HCEC 1CT (cell line): ENCODE results near the gene PPARGC1A.

ENCODE experiments used
- DNase-seq: peaks from one replicate; pipeline ENCODE4 v3.0.0-alpha.2; 2017

The PPARGC1A gene

DNA sequence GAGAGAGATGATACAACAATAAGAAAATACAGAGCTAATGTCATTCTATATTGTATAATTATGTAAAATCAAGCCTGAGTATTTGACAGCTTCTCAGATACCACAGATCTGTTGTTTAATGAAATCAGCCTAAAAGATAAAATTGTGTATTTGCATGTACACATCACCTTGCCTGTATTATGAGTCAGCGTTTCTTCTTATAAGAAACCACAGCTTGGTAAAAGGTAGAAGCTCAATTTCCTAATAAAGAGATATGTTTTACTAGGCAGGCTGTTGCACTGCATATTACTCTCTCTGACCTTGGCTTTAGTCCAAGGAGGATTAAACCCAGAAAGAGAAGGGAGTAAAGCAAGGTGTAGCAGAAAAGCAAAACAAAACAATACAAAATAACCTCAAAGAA lies 121.3 kb downstream of the PPARGC1A start:
- no peak for DNase-seq

DNA sequence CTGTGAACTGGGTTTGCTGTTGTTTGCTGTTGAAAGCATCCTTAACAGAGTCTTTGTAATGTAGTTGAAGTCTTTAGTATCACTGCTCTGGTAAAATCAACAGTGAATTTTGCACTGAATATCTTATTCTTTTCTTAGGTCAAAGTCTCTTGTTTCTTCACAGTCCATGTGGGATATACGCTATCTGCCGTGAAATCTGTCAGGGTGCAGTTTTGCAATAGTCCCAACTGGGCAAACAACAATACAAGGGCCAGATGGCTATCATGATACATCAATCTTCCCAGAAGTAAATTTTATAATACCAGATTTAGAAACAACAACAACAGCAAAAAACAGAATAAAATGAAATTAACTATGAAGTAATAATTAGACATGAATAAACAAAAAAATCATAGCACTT lies 123.5 kb downstream of the PPARGC1A start:
- DNase-seq = no peak

DNA sequence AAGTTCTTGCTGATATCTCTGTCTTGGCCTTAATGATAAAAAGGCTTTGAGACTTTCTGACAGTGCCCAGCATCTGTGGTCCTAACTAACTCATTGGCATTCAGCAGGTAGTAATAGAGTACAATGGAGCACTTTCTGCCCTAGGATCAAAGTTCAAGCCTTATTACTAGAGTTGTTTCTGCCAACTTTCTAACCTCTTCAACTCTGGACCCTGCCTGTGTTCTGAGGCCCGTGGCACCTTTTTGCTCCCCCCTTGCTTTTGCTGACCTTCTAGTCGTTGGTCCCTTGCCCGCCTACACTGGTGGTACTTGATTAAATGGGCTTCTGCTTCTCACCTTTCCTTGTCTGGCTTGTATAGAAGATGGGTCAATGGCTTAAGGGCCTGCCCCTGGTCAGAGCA lies 126.3 kb downstream of the PPARGC1A start:
- no peak for DNase-seq

DNA sequence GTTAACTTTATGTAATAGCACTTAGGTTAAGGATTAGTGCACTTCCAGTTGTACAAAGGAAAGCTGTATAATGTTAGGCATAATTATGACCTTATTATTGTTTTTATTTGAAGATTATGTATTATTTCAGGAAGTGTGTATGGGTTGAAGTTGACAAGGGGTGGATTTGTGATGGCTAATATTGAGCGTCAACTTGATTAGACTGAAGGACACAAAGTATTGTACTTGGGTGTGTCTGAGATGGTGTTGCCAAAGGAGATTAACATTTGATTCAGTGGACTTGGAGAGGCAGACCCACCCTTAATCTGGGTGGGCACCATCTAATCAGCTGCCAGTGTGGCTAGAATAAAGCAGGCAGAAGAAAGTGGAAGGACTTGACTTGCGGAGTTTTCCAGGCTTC lies 127.3 kb downstream of the PPARGC1A start:
- DNase-seq = no peak

DNA sequence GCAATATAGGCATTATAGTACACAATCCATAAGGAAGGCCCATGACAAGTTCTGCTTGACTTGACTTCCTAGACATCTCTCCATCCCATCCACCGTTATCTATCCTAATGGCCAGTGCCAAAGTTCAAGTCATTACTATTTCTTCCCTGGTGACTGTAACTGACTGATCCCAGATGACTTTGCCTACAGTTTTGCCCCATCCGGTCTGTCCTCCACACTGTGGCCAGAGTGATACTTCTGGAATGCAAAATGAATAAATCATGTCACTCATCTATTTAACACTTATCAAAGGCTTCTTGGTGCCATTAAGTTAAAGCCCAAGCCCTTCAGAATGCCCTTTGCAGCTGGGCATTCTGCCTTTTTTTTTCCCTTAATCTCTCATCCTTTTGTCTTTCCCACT lies 130.8 kb downstream of the PPARGC1A start:
- DNase-seq = no peak

DNA sequence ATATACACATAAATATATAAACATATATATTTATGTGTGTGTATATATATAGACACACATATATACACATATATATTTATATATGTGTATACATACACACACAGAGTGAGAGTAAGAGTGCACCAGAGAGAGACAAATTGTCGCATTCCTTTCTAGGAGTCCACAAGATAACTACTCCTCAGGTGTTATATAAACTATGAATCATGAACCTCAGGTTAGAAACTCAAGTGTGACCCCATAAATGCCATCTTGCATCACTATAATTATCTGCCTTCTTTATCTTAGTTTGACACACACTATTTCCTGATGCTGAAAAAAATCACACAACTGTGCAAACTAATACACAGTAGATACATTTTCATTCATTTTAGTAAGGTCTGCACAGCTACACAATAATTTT lies 135.2 kb downstream of the PPARGC1A start:
- DNase-seq = no peak

DNA sequence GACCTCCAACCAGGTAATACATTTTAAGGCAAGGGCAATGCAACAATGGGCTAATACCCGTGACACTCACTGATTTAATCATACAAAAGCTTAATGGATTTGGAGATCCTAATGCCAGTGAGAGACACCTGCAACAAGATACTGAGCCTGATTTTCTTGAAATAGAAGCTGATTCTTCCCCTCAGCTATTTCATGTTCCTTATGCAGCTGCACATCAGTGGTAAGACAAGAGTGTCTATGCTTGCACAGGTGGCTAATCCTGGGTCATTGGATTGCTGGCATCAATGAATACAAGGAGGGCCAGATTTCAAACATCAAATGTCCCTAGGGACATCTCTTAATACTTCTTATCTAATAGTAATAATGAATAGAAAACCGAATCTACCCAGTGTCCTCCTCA lies 139.7 kb downstream of the PPARGC1A start:
- DNase-seq = no peak

DNA sequence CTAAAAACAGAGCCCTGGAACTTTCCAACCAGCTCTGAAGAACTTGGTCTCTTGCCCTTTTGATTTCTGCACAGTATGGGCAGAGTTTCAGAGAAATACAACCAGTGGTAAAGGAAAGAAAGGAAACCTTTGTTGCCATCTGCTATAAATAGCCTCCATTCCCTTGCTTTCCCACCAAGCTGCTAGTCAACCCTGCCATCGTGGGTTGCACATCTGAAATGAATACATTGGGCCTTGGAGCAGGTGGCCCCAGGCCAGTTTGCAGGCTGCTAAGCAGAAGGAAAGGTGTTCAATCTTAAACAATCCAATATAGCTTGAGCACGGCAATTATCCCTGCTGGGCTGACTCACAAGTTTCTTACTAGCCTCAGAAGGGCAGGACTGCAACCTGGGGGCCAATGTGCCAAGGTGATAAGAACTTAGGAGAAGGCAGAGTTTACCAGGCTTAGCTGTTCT lies 142.5 kb downstream of the PPARGC1A start:
- no peak for DNase-seq

DNA sequence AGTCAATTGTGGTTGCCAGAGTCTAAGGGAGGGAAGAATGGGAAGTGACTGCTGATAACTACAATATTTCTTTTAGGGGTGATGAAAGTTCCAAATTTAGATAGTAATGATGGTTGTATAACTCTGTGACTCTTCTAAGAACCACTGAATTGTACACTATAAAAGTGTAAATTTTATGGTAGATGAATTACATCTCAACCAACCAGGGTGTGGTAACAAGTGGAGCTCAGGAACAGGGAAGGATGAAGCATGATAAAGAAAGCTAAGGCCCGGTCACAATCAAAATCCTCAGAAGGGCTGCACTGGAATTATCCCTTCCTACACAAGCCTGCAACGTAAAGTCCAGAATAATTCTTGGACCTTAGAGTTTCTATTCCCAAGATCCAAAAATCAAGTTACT lies 143.2 kb downstream of the PPARGC1A start:
- DNase-seq = no peak

DNA sequence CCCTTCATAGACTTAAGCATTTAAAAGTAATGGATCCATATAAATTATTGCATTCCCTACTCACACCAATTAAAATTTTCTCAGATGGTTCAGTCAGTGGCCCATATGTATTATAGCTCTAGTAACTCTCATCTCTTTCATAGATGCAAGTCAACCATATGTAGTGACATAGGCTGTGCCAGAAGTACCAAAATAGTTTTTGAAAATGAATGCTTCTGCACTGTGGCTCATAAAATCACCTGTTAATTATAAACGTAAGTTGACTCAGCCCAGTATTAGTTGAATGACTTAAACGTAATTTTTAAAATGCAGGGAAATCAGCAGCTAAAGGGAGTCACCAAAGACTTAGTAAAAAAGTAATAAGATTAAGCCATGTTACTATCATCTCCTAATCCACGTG lies 143.8 kb downstream of the PPARGC1A start:
- no peak for DNase-seq

DNA sequence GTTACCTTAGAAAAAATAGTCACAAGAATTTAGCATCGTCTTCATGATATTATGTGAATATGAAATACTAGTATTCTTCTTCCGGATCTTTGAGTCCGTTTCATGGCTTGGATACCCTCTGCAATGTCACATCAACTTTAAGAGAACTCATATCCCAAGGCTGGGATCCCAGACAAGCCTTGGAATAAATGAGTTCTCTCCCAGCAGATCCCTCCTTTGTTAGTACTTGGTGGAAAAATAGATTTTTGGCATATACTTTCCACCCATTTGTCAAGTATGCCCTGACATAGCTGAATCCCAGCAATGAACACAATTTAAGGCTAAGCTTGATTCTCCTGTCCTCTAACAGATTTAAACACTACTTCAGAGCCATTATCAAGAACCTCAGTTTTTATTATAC lies 144.5 kb downstream of the PPARGC1A start:
- DNase-seq = no peak
